ENCODE results near the gene RALGPS1.

DNA sequence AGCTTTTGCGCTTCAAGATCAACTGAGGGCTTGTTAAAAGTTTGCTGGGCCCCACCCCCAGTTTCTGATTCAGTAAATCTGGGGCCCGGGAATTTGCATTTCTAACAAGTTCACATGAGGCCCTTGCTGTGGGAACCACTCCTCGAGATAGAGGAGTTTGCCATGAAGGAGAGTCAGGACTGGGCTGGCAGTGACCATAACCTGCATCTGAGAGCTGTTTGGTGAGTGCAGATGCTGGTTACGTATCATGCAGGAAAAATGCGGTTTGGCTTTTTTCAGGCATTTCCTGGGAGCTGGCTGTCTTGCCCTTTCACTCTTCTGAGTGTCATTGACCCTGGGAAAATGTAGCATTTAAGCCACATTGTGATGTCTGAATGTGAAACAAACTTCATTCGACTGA, 217.3 kb downstream of the RALGPS1 start:
- TF ChIP-seq CTCF (IDR thresholded peaks at IDR 0.05; ENCODE audit: poor library complexity) (no peak), EZH2phosphoT487 (IDR thresholded peaks at IDR 0.05; ENCODE audit: low read depth, severe bottlenecking, unreplicated experiment) (no peak), EZH2 (IDR thresholded peaks at IDR 0.05; ENCODE audit: borderline replicate concordance) (no peak)
